DOHH2 (cell line): ENCODE data around the gene LRMDA.

Experiments
- EZH2phosphoT487 ChIP-seq: fragments of 200-600 bp; sonication (generic); IDR thresholded peaks from 2 replicates; pipeline ENCODE4 v1.6.1; 2017; ENCODE audit warnings: borderline replicate concordance, mild to moderate bottlenecking, antibody characterized with exemption, low read length, moderate library complexity, mixed read lengths
- TF ChIP-seq, protein P1 (sequence below): fragments of 200-600 bp; sonication (generic); IDR thresholded peaks from one replicate; pipeline ENCODE4 v1.5.1; 2014; ENCODE audit warnings: antibody characterized with exemption, mild to moderate bottlenecking, low read depth, low read length; ENCODE audit not compliant: poor library complexity, severe bottlenecking

DNA sequence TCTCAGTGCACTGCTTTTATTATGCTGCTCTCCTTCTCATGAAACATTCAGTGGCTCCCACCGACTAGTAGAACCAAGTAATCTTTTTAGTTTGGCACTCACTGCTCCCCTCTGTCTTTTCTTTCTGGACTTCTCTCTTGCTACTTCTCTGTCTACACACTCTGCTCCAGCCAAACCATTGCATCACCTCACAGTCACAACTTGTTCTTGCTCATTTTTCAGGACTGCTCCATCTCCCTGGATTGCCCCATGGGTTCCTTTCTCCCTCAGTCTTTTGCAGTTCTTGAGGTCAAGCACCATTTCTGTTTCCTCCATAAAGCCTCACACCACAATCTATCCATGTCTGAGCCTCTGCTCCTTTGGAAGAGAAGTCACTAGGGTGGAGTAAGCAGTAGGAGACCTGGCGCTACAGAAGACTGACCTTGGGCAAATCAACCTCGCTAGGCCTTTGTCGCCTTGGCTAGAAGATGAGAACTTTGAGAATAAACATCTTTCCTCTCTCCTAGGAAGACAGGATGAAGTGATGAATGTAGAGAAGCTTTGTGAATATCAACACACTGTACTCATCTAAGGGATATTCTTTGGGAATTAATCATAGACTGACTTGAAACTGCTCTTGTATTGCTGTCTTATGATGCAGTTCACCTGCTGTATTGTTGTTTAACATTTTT lies 186.2 kb downstream of the LRMDA start:
- TF ChIP-seq, protein P1, sequence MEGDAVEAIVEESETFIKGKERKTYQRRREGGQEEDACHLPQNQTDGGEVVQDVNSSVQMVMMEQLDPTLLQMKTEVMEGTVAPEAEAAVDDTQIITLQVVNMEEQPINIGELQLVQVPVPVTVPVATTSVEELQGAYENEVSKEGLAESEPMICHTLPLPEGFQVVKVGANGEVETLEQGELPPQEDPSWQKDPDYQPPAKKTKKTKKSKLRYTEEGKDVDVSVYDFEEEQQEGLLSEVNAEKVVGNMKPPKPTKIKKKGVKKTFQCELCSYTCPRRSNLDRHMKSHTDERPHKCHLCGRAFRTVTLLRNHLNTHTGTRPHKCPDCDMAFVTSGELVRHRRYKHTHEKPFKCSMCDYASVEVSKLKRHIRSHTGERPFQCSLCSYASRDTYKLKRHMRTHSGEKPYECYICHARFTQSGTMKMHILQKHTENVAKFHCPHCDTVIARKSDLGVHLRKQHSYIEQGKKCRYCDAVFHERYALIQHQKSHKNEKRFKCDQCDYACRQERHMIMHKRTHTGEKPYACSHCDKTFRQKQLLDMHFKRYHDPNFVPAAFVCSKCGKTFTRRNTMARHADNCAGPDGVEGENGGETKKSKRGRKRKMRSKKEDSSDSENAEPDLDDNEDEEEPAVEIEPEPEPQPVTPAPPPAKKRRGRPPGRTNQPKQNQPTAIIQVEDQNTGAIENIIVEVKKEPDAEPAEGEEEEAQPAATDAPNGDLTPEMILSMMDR = no peak
- no peak for TF ChIP-seq EZH2phosphoT487
